Nephron progenitor cell (in vitro differentiated cells): ENCODE results near the gene AFDN.
"Not testable (repeated sequence)": the region's sequence is repeated elsewhere in the genome, so short reads cannot be mapped to it uniquely, and the experiment has no call there.

Experiments used
- DNase-seq: peaks from one replicate; pipeline ENCODE4 v3.0.0; 2021
- H3K27ac Mint-ChIP-seq: 2 replicates; pipeline ENCODE4 v1.8.0; 2021; ENCODE audit warnings: mild to moderate bottlenecking, moderate library complexity, mixed read lengths
- H3K27me3 Mint-ChIP-seq: 2 replicates; pipeline ENCODE4 v1.8.0; 2021; ENCODE audit warnings: mild to moderate bottlenecking, low read depth, mixed read lengths; ENCODE audit not compliant: poor library complexity
- H3K36me3 Mint-ChIP-seq: 2 replicates; pipeline ENCODE4 v1.8.0; 2021; ENCODE audit warnings: low read depth, mixed read lengths
- H3K4me1 Mint-ChIP-seq: 2 replicates; pipeline ENCODE4 v1.8.0; 2021; ENCODE audit warnings: mixed read lengths
- H3K4me3 Mint-ChIP-seq: 2 replicates; pipeline ENCODE4 v1.8.0; 2021; ENCODE audit warnings: mild to moderate bottlenecking, moderate library complexity, mixed read lengths
- H3K9me3 Mint-ChIP-seq: 2 replicates; pipeline ENCODE4 v1.8.0; 2021; ENCODE audit warnings: mild to moderate bottlenecking, moderate library complexity, mixed read lengths
- TF ChIP-seq, protein P1 (sequence below): fragments of 200-600 bp; sonication (generic); IDR thresholded peaks from 2 replicates; pipeline ENCODE4 v1.5.0; 2021; ENCODE audit warnings: antibody characterized with exemption

Gene AFDN

DNA sequence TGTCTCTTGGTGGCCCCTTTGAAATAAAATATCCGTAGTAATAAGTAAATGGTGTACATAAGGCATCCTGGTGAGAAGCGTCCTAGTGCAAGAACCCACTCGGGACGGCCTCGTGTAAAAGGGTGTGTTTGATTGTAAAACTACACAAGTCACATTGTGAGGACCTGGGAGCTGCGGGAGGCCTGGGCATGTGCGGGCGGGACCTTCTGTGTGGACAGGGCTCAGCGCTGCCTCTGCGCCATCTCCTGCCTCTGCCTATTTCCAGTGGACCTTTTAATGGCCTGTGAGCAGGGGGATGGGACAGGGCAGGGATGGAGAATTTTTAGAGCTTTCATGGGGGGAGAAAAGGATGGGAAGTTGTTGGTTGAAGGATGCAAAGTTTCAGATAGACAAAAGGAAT, 145.5 kb downstream of the AFDN start:
- Mint-ChIP-seq H3K27me3 (no peaks in the 10 kb centered on the region), H3K9me3 (no peaks in the 10 kb centered on the region), H3K36me3 (peaks cover 35% of the 10 kb centered on the region), H3K4me3 (no peak overlapping the region), H3K27ac (peak overlapping the region; percentile 72), H3K4me1 (peaks cover 27% of the 10 kb centered on the region)
- TF ChIP-seq, protein P1, sequence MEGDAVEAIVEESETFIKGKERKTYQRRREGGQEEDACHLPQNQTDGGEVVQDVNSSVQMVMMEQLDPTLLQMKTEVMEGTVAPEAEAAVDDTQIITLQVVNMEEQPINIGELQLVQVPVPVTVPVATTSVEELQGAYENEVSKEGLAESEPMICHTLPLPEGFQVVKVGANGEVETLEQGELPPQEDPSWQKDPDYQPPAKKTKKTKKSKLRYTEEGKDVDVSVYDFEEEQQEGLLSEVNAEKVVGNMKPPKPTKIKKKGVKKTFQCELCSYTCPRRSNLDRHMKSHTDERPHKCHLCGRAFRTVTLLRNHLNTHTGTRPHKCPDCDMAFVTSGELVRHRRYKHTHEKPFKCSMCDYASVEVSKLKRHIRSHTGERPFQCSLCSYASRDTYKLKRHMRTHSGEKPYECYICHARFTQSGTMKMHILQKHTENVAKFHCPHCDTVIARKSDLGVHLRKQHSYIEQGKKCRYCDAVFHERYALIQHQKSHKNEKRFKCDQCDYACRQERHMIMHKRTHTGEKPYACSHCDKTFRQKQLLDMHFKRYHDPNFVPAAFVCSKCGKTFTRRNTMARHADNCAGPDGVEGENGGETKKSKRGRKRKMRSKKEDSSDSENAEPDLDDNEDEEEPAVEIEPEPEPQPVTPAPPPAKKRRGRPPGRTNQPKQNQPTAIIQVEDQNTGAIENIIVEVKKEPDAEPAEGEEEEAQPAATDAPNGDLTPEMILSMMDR: no peak
- DNase-seq: no peak

DNA sequence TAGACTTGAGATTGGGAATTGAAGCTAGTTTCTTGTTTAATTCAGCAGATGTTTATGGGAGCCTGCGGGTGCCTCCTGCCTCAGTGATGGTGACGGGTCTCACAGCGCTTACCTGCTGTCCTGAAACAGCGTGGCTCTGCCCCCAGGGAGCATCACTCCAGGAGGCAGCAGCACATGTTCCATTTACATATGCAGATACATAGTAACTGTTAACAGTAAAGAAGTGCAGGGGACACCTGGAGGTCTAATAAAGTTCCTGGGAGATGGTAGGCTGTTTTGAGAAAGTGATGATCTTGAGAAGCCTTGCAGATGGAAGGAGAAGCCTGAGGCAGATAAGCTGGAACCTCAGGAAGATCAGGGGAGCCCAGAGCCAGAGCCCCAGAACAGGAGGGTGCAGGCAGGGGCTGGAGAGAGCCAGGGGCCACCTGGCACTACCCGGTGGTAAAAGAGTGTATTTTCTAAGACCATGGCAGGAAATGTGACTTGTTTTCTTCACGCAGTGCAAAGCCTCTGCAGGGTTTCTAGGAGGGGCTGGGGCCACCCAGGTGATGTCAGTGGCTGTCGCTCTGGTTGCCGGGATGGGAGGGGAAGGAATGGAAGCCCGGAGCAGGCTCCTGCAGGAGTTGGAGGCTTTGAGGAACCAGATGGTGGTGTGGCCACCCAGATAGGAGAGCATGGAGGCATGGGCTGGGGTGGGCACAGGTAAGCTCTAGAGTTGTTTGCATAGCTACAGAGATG, 146.6 kb downstream of the AFDN start:
- Mint-ChIP-seq H3K4me1 (peaks cover 27% of the 10 kb centered on the region), H3K36me3 (peaks cover 24% of the 10 kb centered on the region), H3K4me3 (no peak overlapping the region), H3K27me3 (no peaks in the 10 kb centered on the region), H3K27ac (peak overlapping the region; percentile 81), H3K9me3 (peaks cover 4% of the 10 kb centered on the region)
- TF ChIP-seq, protein P1: no peak
- no peak for DNase-seq

DNA sequence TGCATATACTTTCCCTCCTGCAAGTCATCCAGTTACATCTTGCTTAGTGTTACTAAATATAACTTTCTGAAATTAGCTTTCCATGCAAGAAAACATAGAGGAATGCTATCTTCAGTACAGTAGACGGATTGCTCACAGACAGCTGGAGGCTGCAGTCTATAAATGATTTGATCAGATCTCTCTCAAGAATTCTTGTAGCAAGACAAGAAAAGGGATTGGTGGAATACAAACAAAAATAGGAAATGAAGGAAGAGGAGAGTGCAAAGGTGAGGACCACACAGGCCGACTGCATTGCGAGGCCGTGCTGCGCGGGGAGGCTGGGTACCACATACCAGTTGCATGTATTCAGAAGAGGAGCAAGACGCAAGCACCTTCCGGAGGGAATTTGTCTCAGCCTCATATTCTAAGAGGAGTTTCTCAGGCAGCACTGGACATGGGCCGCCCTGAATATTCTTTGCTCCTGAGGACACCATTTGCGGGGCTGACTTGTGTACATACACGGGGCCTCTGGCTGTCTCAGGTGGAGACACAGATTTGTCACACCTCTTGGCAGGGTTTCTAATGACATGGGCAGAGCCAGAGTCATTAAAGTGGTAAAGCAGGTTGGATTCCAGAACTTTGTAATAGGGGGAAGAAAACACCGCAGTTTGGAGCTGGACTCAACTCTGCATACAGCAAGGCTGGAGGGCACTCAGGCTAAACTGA, 148.1 kb downstream of the AFDN start:
- DNase-seq: no peak
- peaks cover 15% of the 10 kb centered on the region for H3K36me3 Mint-ChIP-seq
- H3K27me3 Mint-ChIP-seq: no peaks in the 10 kb centered on the region
- peak overlapping the region; percentile 30 for H3K27ac Mint-ChIP-seq
- H3K4me1 Mint-ChIP-seq: peaks cover 27% of the 10 kb centered on the region
- no peak overlapping the region for H3K4me3 Mint-ChIP-seq
- H3K9me3 Mint-ChIP-seq: peaks cover 9% of the 10 kb centered on the region
- TF ChIP-seq, protein P1: no peak

DNA sequence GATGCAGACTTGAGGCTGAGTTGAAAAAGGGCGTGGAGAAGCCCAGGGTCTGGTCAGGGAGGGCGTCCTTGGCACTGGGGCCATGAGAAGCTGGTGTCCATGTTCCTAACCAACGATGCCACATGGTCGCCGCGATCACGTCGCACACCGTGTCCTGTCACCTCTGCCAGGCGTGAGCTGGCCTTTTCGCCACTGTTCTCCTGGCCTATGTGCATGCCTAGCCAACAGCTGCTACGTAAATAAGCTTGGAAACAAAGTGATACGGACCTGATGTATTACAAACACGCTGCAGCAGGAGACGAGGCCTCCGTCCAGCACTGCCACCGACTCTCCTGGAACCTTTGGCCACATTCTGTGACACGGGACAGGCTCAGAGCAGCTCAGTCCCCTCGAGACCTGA, 148.7 kb downstream of the AFDN start:
- H3K27me3 Mint-ChIP-seq: no peaks in the 10 kb centered on the region
- DNase-seq: no peak
- peak overlapping the region; percentile 87 for H3K27ac Mint-ChIP-seq
- peaks cover 9% of the 10 kb centered on the region for H3K36me3 Mint-ChIP-seq
- peaks cover 9% of the 10 kb centered on the region for H3K9me3 Mint-ChIP-seq
- TF ChIP-seq, protein P1: no peak
- H3K4me3 Mint-ChIP-seq: no peak overlapping the region
- peaks cover 27% of the 10 kb centered on the region for H3K4me1 Mint-ChIP-seq

DNA sequence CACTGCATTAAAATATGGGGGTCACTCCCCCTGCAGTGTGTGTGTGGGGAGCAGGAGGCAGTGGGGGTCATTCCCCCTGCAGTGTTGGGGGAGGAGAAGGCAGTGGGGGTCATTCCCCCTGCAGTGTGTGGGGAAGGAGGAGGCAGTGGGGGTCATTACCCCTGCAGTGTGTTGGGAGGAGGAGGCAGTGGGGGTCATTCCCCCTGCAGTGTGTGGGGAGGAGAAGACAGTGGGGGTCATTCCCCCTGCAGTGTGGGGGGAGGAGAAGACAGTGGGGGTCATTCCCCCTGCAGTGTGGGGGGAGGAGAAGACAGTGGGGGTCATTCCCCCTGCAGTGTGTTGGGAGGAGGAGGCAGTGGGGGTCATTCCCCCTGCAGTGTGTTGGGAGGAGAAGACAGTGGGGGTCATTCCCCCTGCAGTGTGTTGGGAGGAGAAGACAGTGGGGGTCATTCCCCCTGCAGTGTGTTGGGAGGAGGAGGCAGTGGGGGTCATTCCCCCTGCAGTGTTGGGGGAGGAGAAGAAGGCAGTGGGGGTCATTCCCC, 149.5 kb downstream of the AFDN start:
- H3K9me3 Mint-ChIP-seq, H3K27me3 Mint-ChIP-seq, H3K36me3 Mint-ChIP-seq, H3K4me3 Mint-ChIP-seq, H3K27ac Mint-ChIP-seq, DNase-seq: not testable (repeated sequence)
- peaks cover 31% of the 10 kb centered on the region for H3K4me1 Mint-ChIP-seq

DNA sequence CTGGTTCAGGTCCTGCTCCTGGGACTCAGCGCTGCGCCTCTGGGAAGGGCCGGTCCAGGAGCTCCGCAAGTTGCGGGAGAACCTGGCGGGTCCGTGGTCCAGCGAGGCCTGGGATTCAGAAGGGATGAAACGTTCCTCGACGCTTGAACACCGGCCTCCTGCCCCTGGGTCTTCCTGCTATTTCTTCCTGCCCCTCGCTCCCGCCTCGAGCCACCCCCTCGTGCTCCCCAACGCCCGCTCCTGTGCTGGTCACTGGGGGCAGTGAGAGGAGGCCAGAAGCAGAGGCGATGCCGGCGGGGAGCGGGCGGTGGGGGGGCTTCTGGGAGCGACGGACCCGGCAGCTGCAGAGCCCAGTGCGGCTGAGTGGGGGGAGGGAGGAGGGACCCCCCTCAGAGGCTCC, 150.0 kb downstream of the AFDN start:
- Mint-ChIP-seq H3K4me1 (peaks cover 31% of the 10 kb centered on the region), H3K4me3 (no peak overlapping the region), H3K27me3 (no peaks in the 10 kb centered on the region), H3K27ac (no peak overlapping the region), H3K9me3 (peaks cover 14% of the 10 kb centered on the region), H3K36me3 (peaks cover 3% of the 10 kb centered on the region)
- TF ChIP-seq, protein P1: no peak
- no peak for DNase-seq
